ENCODE results near the gene TAF11L14. TPM values are rescaled to one million over a fixed set of nuclear protein-coding genes. Genes with fewer than 3 reads are reported as not detected.

TAF11L14 gene
- total RNA-seq, 1 donor from 2014 or later = not detected

- no peak overlapping the region for H3K9ac ChIP-seq (ENCODE audit: low read depth in 1 of 3, low read length in 3 of 3)
- no peaks in the 10 kb centered on the region for H3K4me1 ChIP-seq (ENCODE audit: control insufficient read depth in 3 of 3, insufficient read depth in 3 of 3, low read length in 3 of 3)
- no peak overlapping the region for H3K4me3 ChIP-seq (ENCODE audit: low read length in 3 of 3)
These were observed 36.1 kb downstream of the TAF11L14 start for GRCh38 chr5:17670353-17670752.

GRCh38 chr5:17678751-17679324, 44.6 kb downstream of the TAF11L14 start:
- no peak overlapping the region for H3K27ac ChIP-seq (ENCODE audit: low read depth, low read length)
- no peaks in the 10 kb centered on the region for H3K4me1 ChIP-seq (ENCODE audit: control insufficient read depth in 3 of 3, insufficient read depth in 3 of 3, low read length in 3 of 3)
- H3K9me3 ChIP-seq (ENCODE audit: control insufficient read depth in 3 of 3, low read length in 3 of 3) = no peaks in the 10 kb centered on the region
- H3K36me3 ChIP-seq (ENCODE audit: control insufficient read depth in 3 of 3, insufficient read depth in 3 of 3, low read length in 3 of 3) = no peaks in the 10 kb centered on the region
- H3K9ac ChIP-seq (ENCODE audit: low read depth in 1 of 3, low read length in 3 of 3) = no peak overlapping the region
- H3K27me3 ChIP-seq (ENCODE audit: control insufficient read depth in 3 of 3, insufficient read depth in 3 of 3, low read length in 3 of 3) = no peaks in the 10 kb centered on the region
- no peak overlapping the region for H3K4me3 ChIP-seq (ENCODE audit: low read length in 3 of 3)

More at GRCh38 chr5:17670353-17670752, 36.1 kb downstream of the TAF11L14 start:
- Histone ChIP-seq H3K27ac (ENCODE audit: low read depth, low read length) (no peak overlapping the region), H3K27me3 (ENCODE audit: control insufficient read depth in 3 of 3, insufficient read depth in 3 of 3, low read length in 3 of 3) (no peaks in the 10 kb centered on the region), H3K9me3 (ENCODE audit: control insufficient read depth in 3 of 3, low read length in 3 of 3) (peaks cover 0 to 3% (median 2%) of the 10 kb centered on the region in 3 donors), H3K36me3 (ENCODE audit: control insufficient read depth in 3 of 3, insufficient read depth in 3 of 3, low read length in 3 of 3) (no peaks in the 10 kb centered on the region)

- no peaks in the 10 kb centered on the region for H3K9me3 ChIP-seq (ENCODE audit: control insufficient read depth in 3 of 3, low read length in 3 of 3)
- no peak overlapping the region for H3K27ac ChIP-seq (ENCODE audit: low read depth, low read length)
- H3K4me1 ChIP-seq (ENCODE audit: control insufficient read depth in 3 of 3, insufficient read depth in 3 of 3, low read length in 3 of 3) = no peaks in the 10 kb centered on the region
- H3K9ac ChIP-seq (ENCODE audit: low read depth in 1 of 3, low read length in 3 of 3) = no peak overlapping the region
- no peaks in the 10 kb centered on the region for H3K36me3 ChIP-seq (ENCODE audit: control insufficient read depth in 3 of 3, insufficient read depth in 3 of 3, low read length in 3 of 3)
- no peak overlapping the region for H3K4me3 ChIP-seq (ENCODE audit: low read length in 3 of 3)
- no peaks in the 10 kb centered on the region for H3K27me3 ChIP-seq (ENCODE audit: control insufficient read depth in 3 of 3, insufficient read depth in 3 of 3, low read length in 3 of 3)
These were observed 45.4 kb downstream of the TAF11L14 start for GRCh38 chr5:17679597-17680203.

DNA sequence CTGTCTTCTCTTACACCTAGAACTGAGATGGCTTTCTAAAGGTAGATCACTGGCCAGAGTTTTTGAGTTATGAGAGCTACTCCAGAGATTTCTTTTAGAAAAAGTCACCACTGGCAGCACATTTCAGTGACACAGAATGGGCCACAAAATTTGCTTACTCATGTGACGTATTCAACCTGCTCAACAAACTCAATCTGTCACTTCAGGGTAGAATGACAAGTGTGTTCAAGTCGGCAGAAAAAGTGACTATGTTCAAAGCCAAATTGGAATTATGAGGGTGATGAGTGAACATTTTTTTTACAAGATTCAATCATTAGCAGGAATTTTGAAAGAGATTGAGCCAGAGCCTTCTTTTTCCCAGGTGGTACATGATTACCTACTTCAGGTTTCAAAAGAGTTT, 46.5 kb downstream of the TAF11L14 start:
- Histone ChIP-seq H3K9me3 (ENCODE audit: control insufficient read depth in 3 of 3, low read length in 3 of 3) (no peaks in the 10 kb centered on the region), H3K27ac (ENCODE audit: low read depth, low read length) (no peak overlapping the region), H3K9ac (ENCODE audit: low read depth in 1 of 3, low read length in 3 of 3) (no peak overlapping the region), H3K4me1 (ENCODE audit: control insufficient read depth in 3 of 3, insufficient read depth in 3 of 3, low read length in 3 of 3) (no peaks in the 10 kb centered on the region), H3K36me3 (ENCODE audit: control insufficient read depth in 3 of 3, insufficient read depth in 3 of 3, low read length in 3 of 3) (no peaks in the 10 kb centered on the region), H3K4me3 (ENCODE audit: low read length in 3 of 3) (no peak overlapping the region), H3K27me3 (ENCODE audit: control insufficient read depth in 3 of 3, insufficient read depth in 3 of 3, low read length in 3 of 3) (no peaks in the 10 kb centered on the region)

Small RNA genes lying within 50 kb of the gene (small RNA-seq; reads per million reads assigned to genes)
- gene AC233724.1 (not detected), gene AC233724.12 (not detected), gene AC233724.2 (not detected), gene AC233724.3 (not detected), gene AC233724.4 (not detected), gene AC233724.6 (not detected), gene AC233724.7 (not detected)

Other genes with a start within 250 kb of the TAF11L14 start
- not detected for gene TAF11L2, start 136.2 kb upstream of the TAF11L14 start, total RNA-seq
- not detected for gene TAF11L3, start 116.1 kb upstream of the TAF11L14 start, total RNA-seq
- not detected for gene TAF11L4, start 112.7 kb upstream of the TAF11L14 start, total RNA-seq
- not detected for gene TAF11L5, start 109.2 kb upstream of the TAF11L14 start, total RNA-seq
- not detected for gene TAF11L6, start 105.8 kb upstream of the TAF11L14 start, total RNA-seq
- gene TAF11L7, start 48.7 kb upstream of the TAF11L14 start, total RNA-seq = not detected
- not detected for gene TAF11L8, start 43.5 kb upstream of the TAF11L14 start, total RNA-seq
- gene TAF11L9, start 40.1 kb upstream of the TAF11L14 start, total RNA-seq = not detected
- not detected for gene TAF11L10, start 36.6 kb upstream of the TAF11L14 start, total RNA-seq
- gene TAF11L11, start 30.3 kb upstream of the TAF11L14 start, total RNA-seq = not detected
- not detected for gene TAF11L12, start 24.1 kb upstream of the TAF11L14 start, total RNA-seq
- gene TAF11L13, start 2.4 kb upstream of the TAF11L14 start, total RNA-seq = not detected

Data from skeletal muscle tissue (tissue), 5 donors.